ENCODE measurements around the gene LMF1. TPM values are rescaled to one million over a fixed set of nuclear protein-coding genes. Genes with fewer than 3 reads are reported as not detected.

Gene LMF1
- total and polyA plus RNA-seq, 2 of the 8 experiments (the other 6 are each of a cell fraction or from before 2014, with no cell fraction given), result 3.5 to 9.1 TPM

GRCh38 chr16:929227-930073, 41.3 kb downstream of the LMF1 start:
- Histone ChIP-seq H2AFZ (ENCODE audit: low read length) (no peak overlapping the region), H3K4me2 (ENCODE audit: insufficient read depth in 1 of 2, low read depth in 2 of 2, low read length in 2 of 2) (peak overlapping the region; percentile 25 to 34; a peak in 2 of 4 replicates), H3K56ac (replicated peaks; ENCODE audit: insufficient read length, low read depth, low read length) (no peak overlapping the region), H4K91ac (replicated peaks; ENCODE audit: insufficient read length, low read length) (no peak overlapping the region), H3K9ac (replicated peaks in 1 of 4; ENCODE audit: extremely low read depth in 1 of 4, low read depth in 3 of 4, low read length in 3 of 4) (no peak overlapping the region), H3K79me2 (ENCODE audit: control insufficient read depth in 1 of 2, insufficient read depth in 2 of 2, low read length in 2 of 2) (no peaks in the 10 kb centered on the region), H3K14ac (ENCODE audit: insufficient read length) (no peak overlapping the region), H3K23ac (ENCODE audit: insufficient read length) (no peak overlapping the region), H2BK12ac (ENCODE audit: low read depth, low read length) (0 out of 2 replicates have a peak overlapping the region, but pooled peaks have one; percentile 27), H3K27ac (ENCODE audit: low read depth, low read length) (no peak overlapping the region), H3K36me3 (ENCODE audit: control insufficient read depth in 2 of 4, insufficient read depth in 4 of 4, low read length in 3 of 4) (peaks cover 0 to 4% (median 0%) of the 10 kb centered on the region in 4 experiments; a peak in 1 of 8 replicates), H3K23me2 (ENCODE audit: low read depth, low read length) (no peaks in the 10 kb centered on the region), H3K27me3 (replicated peaks in 1 of 4; ENCODE audit: control insufficient read depth in 3 of 4, extremely low read depth in 1 of 4, insufficient read depth in 3 of 4, low read length in 3 of 4) (no peaks in the 10 kb centered on the region), H3K4me1 (replicated peaks in 1 of 4; ENCODE audit: control insufficient read depth in 3 of 4, insufficient read depth in 4 of 4, low read length in 3 of 4) (peaks cover 0 to 6% (median 3%) of the 10 kb centered on the region in 4 experiments; a peak in 3 of 7 replicates), H3K79me1 (ENCODE audit: low read depth, low read length) (no peaks in the 10 kb centered on the region), H2BK5ac (ENCODE audit: low read depth, low read length) (no peak overlapping the region), H2AK5ac (ENCODE audit: low read depth, low read length) (no peak overlapping the region), H4K5ac (ENCODE audit: insufficient read length, low read depth, low read length) (no peak overlapping the region), H2BK20ac (ENCODE audit: low read length) (no peak overlapping the region), H2BK15ac (ENCODE audit: low read length) (no peak overlapping the region), H2BK120ac (replicated peaks; ENCODE audit: low read depth, low read length) (no peak overlapping the region), H4K20me1 (replicated peaks in 1 of 2; ENCODE audit: control insufficient read depth in 1 of 2, insufficient read depth in 2 of 2, low read length in 2 of 2) (no peaks in the 10 kb centered on the region), H3K18ac (ENCODE audit: extremely low read depth, low read length) (no peak overlapping the region), H3K4ac (replicated peaks; ENCODE audit: insufficient read length, low read depth, low read length) (no peak overlapping the region), H3K9me3 (ENCODE audit: insufficient read depth in 2 of 2, low read depth in 1 of 2, low read length in 1 of 2) (peaks cover 22 to 60% of the 10 kb centered on the region in 2 experiments), H4K8ac (ENCODE audit: extremely low read depth, insufficient read depth, low read length) (peak overlapping the region; percentile 5; the same call in 1 of the 2 replicates), H3K4me3 (ENCODE audit: extremely low read depth in 1 of 4, insufficient read depth in 2 of 4, low read depth in 3 of 4, low read length in 4 of 4) (no peak overlapping the region)
- FAIRE-seq, result no peak
- POLR2A ChIA-PET (ENCODE audit: partially characterized antibody), result no interaction called here
- CTCF ChIA-PET (ENCODE audit: partially characterized antibody), result no interaction called here
- no peak for DNase-seq (ENCODE audit: low read depth in 1 of 2, low spot score in 2 of 2)
- WGBS, 2 experiments (ENCODE audit: extremely low coverage in 1 of 2, insufficient coverage in 1 of 2, insufficient read length in 1 of 2, insufficient replicate concordance in 2 of 2, low coverage in 1 of 2, low lambda C conversion rate in 2 of 2, missing lambda C conversion rate in 1 of 2), result 69% methylated on average over 43 of the region's 45 CpGs; no CpG with 5 or more reads in 1 of the 2 experiments
- TF ChIP-seq RFX5 (IDR thresholded peaks at IDR 0.05; ENCODE audit: borderline replicate concordance, low read depth, low read length) (no peak), NRF1 (IDR thresholded peaks at IDR 0.05; ENCODE audit: low read depth, low read length) (no peak), GTF2F1 (IDR thresholded peaks at IDR 0.05; ENCODE audit: borderline replicate concordance, low read depth, low read length) (no peak), HDAC6 (IDR thresholded peaks at IDR 0.05; ENCODE audit: low read depth, low read length) (no peak), NANOG (IDR thresholded peaks at IDR 0.05; ENCODE audit: insufficient read depth, low read depth, low read length, poor library complexity, severe bottlenecking) (no peak), KDM1A (IDR thresholded peaks at IDR 0.05; ENCODE audit: borderline replicate concordance, low read length) (no peak), CEBPB (IDR thresholded peaks at IDR 0.05; ENCODE audit: low read depth, low read length) (no peak), SIX5 (IDR thresholded peaks at IDR 0.05; ENCODE audit: low read depth, low read length) (no peak), E2F6 (IDR thresholded peaks at IDR 0.05) (no peak)

All from H1 (cell line).